Measurements from ENCODE around the gene OTOP2.

The OTOP2 gene

DNA sequence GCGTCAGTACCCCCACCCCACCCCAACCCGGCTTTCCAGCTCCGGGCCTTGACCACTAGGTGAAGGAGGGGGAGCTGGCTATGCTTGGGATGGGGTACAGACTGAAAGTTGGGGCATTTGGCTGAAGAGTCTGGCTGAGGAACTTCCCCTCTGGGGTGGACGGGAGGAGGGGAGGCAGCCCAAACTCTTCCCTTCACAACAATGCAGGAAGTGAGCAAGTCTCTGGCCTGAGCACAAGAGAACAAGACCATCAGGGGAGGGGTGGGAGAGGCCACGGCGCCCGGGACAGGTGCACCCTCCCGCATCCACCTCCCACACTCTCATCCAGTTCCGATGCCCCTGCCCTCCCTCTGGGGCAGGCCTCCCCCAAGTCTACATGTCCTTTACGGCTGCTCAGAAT lies 6.6 kb upstream of the OTOP2 start:
- no peak overlapping the region for H3K27ac Mint-ChIP-seq
- H3K4me1 Mint-ChIP-seq = peaks cover under 1% of the 10 kb centered on the region
- H3K36me3 Mint-ChIP-seq = no peaks in the 10 kb centered on the region
- no peak overlapping the region for H3K4me3 Mint-ChIP-seq
- H3K9me3 Mint-ChIP-seq = no peaks in the 10 kb centered on the region
- H3K27me3 Mint-ChIP-seq = peaks cover 5% of the 10 kb centered on the region

DNA sequence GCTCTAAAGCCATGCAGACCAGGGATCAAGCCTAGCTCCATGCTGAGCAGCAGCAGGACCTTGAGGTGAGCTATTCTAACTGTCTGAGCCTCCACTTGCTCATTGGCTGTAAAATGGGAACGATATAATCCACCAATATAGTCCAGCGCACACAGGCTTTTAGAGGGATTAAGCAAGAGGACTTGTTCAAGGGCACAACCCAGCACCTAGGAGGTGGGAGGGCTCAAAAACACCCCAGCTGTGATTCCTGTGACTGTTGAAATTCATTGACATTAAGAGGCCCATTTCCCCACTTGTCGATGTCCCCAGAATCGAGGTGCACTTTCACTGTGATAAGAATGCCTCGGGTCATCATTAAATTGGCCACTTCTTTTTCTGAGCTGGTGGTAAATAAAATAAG lies 5.2 kb upstream of the OTOP2 start:
- no peak overlapping the region for H3K27ac Mint-ChIP-seq

DNA sequence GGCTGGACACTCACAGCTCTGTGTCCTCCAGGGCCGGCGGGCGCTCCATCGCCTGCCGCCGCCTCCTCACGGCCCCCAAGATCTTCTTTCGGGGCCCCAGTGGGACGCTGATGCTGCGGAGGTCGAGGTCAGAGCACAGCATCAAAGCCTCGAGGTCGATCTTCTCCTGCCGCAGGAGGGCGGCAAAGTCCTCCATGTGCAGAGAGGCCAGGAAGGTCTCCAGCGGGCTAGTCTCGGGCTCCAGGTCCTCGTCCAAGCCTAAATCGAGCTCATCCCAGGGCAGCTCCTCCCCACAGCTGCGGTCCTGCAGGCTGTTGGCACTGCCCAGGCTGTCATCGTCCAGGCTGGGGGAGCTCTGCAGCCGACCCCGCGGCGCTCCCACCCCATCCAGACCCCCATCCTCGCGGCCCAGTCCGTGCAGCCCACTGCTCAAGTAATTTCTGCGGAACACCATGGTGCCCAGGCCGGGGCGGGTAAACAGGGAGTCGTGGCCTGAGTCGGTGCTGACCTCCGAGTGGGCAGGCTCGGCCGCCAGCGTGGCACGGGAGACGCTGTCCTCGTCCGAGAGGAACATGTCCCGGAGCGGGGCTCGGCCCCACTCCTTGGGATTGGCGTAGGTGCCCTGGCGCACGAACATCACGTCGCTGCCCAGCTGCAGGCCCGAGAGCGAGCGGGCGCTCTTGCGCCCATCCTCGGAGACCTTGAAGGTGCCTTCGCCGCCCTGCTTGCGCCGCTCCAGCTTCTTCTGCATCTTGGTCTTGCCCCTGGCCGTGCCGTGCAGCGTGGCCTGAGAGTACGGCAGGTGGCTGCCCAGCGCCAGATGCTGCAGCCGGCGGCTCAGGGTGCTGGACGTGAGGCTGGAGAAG lies 4.4 kb upstream of the OTOP2 start:
- Mint-ChIP-seq H3K4me1 (peaks cover 10% of the 10 kb centered on the region), H3K36me3 (no peaks in the 10 kb centered on the region), H3K4me3 (no peak overlapping the region), H3K27ac (no peak overlapping the region), H3K27me3 (peaks cover 15% of the 10 kb centered on the region), H3K9me3 (no peaks in the 10 kb centered on the region)

More for the DNA sequence above, 5.2 kb upstream of the OTOP2 start:
- Mint-ChIP-seq H3K36me3 (no peaks in the 10 kb centered on the region), H3K27me3 (peaks cover 10% of the 10 kb centered on the region), H3K9me3 (no peaks in the 10 kb centered on the region), H3K4me3 (no peak overlapping the region), H3K4me1 (peaks cover 5% of the 10 kb centered on the region)

DNA sequence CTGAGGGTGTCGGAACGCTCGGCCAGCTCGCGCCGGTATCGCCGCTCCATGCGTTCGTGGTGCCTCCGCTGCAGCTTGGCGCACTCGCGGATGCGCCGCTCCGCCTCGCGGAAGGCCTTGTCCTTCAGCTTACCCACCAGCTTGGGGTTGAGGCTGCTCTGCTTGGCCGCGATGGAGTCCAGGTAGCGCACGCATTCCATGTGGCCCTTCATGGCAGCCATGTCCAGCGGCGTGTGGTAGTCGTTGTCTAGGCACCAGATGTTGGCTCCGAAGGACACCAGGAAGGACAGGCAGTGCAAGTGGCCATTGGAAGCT lies 3.8 kb upstream of the OTOP2 start:
- H3K36me3 Mint-ChIP-seq = no peaks in the 10 kb centered on the region
- no peak overlapping the region for H3K27ac Mint-ChIP-seq
- H3K27me3 Mint-ChIP-seq = peaks cover 21% of the 10 kb centered on the region
- H3K4me1 Mint-ChIP-seq = peaks cover 11% of the 10 kb centered on the region
- H3K9me3 Mint-ChIP-seq = no peaks in the 10 kb centered on the region
- H3K4me3 Mint-ChIP-seq = no peak overlapping the region

DNA sequence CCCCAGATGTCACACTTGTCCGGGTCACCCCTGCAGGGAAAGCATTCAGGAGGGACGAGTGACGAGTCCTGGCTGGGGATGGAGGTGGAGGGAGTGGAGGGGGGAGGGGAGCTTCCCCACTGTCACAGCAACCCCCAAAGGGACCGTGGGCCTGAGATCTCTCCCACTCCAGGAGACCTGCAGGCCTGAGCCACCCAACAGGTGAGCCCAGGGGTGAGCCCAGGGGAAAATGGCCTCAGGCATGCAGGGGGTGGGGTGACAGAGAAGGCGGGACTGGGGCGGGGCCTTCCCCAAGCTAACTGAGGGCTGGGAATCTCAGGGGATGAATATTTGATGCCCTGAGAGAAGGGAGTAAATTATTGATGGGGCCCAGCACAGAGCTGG lies 3.4 kb upstream of the OTOP2 start:
- H3K27me3 Mint-ChIP-seq = peaks cover 24% of the 10 kb centered on the region
- no peak overlapping the region for H3K4me3 Mint-ChIP-seq
- no peaks in the 10 kb centered on the region for H3K36me3 Mint-ChIP-seq
- no peak overlapping the region for H3K27ac Mint-ChIP-seq
- peaks cover 11% of the 10 kb centered on the region for H3K4me1 Mint-ChIP-seq
- no peaks in the 10 kb centered on the region for H3K9me3 Mint-ChIP-seq

DNA sequence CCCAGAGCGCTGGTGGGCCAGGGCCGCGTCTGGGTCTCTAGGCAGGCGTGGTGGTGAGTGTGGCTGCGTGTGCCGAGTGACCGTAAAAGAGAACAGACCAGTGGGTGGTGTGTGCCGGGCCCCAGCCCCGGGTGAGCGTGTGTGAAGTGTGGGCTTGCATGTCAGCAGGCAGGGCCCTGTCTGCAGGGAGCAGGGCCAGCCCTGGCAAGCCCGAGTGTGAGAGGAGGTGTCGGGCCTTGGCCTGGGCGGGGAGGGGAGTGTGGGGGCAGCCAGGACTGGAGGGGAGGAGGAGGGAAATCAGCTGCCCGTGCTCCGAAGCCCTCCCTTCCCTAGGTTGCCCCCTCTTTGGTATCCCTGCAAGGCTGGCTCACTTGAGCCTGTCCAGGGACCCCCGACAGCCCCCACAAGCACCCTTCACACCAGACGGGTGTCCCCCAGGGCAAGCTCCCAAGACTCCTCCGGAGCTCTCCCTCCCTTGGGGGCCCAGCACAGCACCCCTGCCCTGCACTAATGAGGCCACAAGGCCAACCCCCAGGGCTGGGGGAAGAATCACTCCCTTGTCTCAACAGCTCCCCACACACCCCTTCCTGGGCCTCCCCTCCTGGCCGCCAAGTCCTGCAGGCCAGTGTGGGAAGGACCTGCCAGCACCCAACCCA lies 2.9 kb upstream of the OTOP2 start:
- Mint-ChIP-seq H3K36me3 (peaks cover under 1% of the 10 kb centered on the region), H3K27me3 (peaks cover 27% of the 10 kb centered on the region), H3K4me3 (no peak overlapping the region)

DNA sequence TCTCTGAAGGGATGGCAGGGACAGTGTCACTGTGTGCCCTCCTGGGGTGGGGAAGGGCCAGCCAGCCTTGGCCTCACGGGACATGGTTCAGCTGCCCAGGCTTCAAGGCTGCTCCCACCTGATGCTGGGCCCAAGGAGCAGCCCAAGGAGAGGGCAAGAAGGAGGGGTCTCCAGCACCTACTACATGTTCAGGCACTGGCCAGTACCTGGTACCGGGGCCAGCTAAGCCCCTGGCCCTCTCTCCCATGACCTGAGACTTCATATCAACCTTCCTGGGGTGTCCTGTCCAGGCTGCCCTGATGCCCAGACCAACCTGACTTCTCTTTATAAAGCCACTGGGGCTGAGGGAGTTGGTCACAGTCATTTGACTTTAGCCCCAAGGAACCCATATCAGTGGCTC lies 2.3 kb upstream of the OTOP2 start:
- peaks cover 11% of the 10 kb centered on the region for H3K4me1 Mint-ChIP-seq
- no peak overlapping the region for H3K4me3 Mint-ChIP-seq
- peaks cover 2% of the 10 kb centered on the region for H3K36me3 Mint-ChIP-seq
- H3K27me3 Mint-ChIP-seq = peaks cover 28% of the 10 kb centered on the region
- no peaks in the 10 kb centered on the region for H3K9me3 Mint-ChIP-seq
- H3K27ac Mint-ChIP-seq = no peak overlapping the region

More for the DNA sequence above, 2.9 kb upstream of the OTOP2 start:
- Mint-ChIP-seq H3K27ac (no peak overlapping the region), H3K4me1 (peaks cover 11% of the 10 kb centered on the region), H3K9me3 (no peaks in the 10 kb centered on the region)

DNA sequence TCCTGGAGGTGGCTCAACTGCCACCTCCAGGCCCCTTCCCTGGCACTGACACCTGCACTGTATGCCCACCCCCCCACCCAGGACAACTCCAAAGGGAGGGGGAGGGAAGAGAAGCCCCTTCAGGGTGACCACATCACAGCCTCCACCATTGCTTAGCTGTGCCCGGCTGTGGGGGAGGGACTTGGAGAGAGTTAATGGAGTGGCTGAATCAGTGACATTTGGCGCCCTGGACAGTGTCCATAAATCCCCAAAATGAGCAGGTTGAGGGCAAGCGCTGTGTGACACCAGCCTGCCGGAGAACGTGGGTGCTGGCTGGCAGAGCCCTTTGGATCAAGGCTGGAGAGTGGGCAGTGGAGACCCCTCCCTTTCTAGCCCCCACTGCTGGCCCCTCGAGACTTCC lies 1.9 kb upstream of the OTOP2 start:
- Mint-ChIP-seq H3K9me3 (no peaks in the 10 kb centered on the region), H3K27me3 (peaks cover 27% of the 10 kb centered on the region), H3K4me1 (peaks cover 11% of the 10 kb centered on the region), H3K36me3 (peaks cover 2% of the 10 kb centered on the region), H3K27ac (no peak overlapping the region), H3K4me3 (peak overlapping the region; percentile 51)

DNA sequence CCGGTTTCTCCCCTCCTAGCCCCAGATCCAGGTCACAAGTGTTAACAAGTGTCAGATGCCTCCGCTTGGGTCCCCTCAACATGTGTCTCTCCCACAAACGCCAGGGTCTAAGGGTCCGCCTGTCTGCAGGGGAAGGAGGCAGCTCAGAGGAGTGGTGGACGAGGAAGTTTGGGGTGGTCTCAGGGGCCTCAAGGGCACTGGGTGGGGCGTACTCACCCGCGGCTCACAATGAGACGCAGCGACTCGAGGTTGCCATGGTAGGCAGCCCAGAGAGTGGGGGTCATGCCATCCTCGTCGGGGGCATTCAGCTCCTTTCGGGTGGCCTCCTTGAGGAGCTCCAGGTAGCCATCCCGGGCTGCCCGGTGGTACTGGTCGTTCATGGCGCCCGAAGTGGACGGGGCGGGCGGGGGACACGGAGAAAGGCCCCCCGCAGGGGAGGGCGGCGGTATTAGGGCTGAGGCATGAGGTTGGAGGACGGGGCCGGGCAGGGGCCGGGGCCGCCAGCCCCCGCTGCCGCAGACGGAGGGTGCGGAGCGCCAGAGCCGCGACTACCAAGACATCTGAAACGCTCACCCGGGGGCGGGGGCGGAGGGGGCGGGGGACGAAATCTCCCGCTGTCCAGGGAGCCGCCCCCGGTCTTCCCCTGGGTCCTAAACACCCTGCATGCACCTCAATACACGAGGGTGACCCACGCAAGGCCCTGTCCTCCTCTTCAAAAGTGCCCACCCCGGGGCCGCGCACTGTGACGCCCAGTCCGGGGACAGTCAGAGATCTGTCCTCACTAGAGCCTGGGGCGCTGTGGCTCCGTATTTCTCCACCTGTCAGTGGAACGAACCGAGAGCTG lies 1.2 kb upstream of the OTOP2 start, which contains the start of gene USH1G:
USH1G (minus strand) TSS at position 562 of the 844 bp plus-strand sequence; CDS start at position 380, 182 bp downstream.
- H3K27ac Mint-ChIP-seq = no peak within 1 kb of the TSS
- H3K36me3 Mint-ChIP-seq = peaks cover 2% of the 10 kb centered on the region
- peak within 1 kb of the TSS; percentile 60 for H3K4me3 Mint-ChIP-seq

DNA sequence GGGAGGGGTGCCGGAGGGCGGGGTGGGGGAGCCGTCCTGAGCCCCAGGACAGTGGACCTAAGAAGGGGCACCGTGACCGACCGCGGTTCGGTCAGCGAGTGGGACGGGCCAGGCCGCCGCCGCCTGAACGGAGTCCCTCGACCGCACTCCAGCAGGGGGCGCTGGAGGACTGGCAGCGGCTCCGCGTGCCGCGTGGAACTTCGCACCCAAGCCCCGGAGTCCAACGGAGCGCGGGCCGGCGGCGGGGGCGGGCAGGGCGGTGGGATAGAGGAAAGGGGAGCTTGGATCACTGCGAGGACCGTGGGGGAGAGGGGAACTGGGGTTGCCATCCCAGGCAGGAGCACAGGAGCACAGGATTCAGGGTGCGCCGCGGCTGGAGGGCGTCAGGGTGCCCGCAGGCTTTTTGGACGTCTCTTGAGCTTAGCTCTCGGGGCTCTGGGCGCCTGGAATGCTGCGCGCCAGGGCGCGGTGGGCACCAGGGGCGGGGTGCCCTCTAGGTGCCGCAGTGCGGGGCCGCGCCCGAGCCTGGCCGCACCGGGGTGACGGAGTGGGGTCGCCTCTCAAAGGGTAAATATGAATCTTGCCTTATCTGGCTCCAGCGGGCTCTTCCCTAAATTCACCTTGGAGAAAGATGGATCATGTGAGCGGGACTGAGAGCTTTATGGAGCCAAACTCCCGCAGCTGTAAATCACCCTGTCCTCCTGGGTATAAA lies 379 bp upstream of the OTOP2 start:
- peaks cover 11% of the 10 kb centered on the region for H3K4me1 Mint-ChIP-seq
- H3K27ac Mint-ChIP-seq = no peak overlapping the region
- peak overlapping the region; percentile 60 for H3K4me3 Mint-ChIP-seq
- H3K9me3 Mint-ChIP-seq = no peaks in the 10 kb centered on the region
- peaks cover 37% of the 10 kb centered on the region for H3K27me3 Mint-ChIP-seq
- H3K36me3 Mint-ChIP-seq = peaks cover 2% of the 10 kb centered on the region

More for the DNA sequence above, 1.2 kb upstream of the OTOP2 start, which contains the start of gene USH1G:
- Mint-ChIP-seq H3K4me1 (peaks cover 11% of the 10 kb centered on the region), H3K9me3 (no peaks in the 10 kb centered on the region), H3K27me3 (peaks cover 32% of the 10 kb centered on the region)

DNA sequence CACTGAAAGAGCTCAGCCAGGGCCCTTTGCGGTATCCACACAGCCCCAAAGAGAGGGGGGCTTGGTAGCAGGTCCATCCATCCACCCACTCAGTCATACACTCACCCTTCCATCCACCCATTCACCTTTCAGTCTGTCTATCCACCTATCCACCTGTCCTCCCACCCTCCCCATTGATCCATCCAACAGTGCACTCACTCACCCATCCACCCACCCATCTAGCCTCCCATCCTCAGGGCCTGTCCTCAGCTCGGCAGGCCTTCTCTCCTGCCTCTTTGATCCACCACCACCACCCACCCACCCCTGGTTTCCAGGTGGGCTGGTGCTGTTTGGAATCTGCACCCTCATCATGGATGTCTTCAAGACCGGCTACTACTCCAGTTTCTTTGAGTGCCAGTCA lies 1.2 kb downstream of the OTOP2 start:
- no peak overlapping the region for H3K27ac Mint-ChIP-seq
- no peaks in the 10 kb centered on the region for H3K9me3 Mint-ChIP-seq
- peaks cover 11% of the 10 kb centered on the region for H3K4me1 Mint-ChIP-seq
- H3K27me3 Mint-ChIP-seq = peaks cover 44% of the 10 kb centered on the region
- H3K36me3 Mint-ChIP-seq = peaks cover 2% of the 10 kb centered on the region
- H3K4me3 Mint-ChIP-seq = no peak overlapping the region

DNA sequence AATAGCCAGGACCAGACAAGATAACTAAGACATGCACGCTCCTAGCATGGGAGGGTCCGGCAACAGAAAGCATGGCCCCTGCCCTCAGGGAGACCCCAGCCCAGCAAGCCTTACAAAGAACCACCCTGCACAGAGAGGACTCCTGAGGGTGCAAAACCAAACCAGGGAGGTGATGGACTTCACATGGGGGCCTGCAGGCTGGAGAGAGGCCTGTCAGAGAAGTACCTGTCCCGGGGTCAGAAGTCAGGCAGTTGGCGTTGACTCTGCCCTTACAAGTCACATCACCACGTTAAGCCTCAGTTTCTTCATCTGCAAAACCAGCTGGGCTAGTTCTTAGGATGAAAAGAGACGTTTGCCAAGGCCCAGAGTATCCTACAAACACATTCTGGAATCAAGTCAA lies 4.7 kb downstream of the OTOP2 start:
- Mint-ChIP-seq H3K27ac (no peak overlapping the region), H3K4me3 (no peak overlapping the region), H3K36me3 (peaks cover 2% of the 10 kb centered on the region), H3K27me3 (peaks cover 51% of the 10 kb centered on the region), H3K9me3 (no peaks in the 10 kb centered on the region), H3K4me1 (peaks cover 6% of the 10 kb centered on the region)

DNA sequence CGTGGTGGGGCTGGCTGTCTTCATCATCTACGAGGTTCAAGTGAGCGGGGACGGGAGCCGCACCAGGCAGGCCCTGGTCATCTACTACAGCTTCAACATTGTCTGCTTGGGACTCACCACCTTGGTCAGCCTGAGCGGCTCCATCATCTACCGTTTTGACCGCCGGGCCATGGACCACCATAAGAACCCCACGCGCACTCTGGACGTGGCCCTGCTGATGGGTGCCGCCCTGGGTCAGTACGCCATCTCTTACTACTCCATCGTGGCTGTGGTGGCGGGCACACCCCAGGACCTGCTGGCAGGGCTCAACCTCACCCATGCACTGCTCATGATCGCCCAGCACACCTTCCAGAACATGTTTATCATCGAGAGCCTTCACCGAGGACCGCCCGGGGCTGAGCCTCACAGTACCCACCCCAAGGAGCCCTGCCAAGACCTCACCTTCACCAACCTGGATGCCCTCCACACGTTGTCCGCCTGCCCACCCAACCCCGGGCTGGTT lies 6.5 kb downstream of the OTOP2 start:
- H3K9me3 Mint-ChIP-seq = no peaks in the 10 kb centered on the region
- H3K36me3 Mint-ChIP-seq = peaks cover 2% of the 10 kb centered on the region
- H3K4me1 Mint-ChIP-seq = no peaks in the 10 kb centered on the region
- H3K27ac Mint-ChIP-seq = no peak overlapping the region
- peaks cover 41% of the 10 kb centered on the region for H3K27me3 Mint-ChIP-seq
- no peak overlapping the region for H3K4me3 Mint-ChIP-seq

DNA sequence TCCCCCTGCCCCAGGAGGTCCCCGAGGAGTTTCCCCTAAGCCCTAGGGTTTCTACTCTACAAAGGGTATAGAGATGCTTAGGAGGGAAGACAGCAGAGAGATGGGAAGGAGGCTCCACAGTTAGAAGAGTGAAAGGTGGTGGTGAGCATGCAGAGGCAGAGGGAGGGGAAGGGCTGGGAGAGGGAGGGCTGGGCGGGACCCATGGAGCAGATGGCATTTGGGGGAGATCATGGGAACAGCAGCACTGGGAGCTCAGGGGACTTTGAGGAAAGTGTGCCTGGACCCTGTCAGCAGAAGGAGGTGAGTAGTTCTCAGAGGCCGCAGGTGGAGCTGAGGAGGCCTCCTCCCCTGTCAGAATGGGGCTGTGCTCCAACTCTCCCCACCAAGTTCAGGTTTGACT lies 11.0 kb downstream of the OTOP2 start:
- H3K4me3 Mint-ChIP-seq = no peak overlapping the region
- H3K4me1 Mint-ChIP-seq = no peaks in the 10 kb centered on the region
- H3K27me3 Mint-ChIP-seq = peaks cover 36% of the 10 kb centered on the region

More for the DNA sequence above, 11.0 kb downstream of the OTOP2 start:
- no peaks in the 10 kb centered on the region for H3K9me3 Mint-ChIP-seq
- H3K27ac Mint-ChIP-seq = no peak overlapping the region
- peaks cover 2% of the 10 kb centered on the region for H3K36me3 Mint-ChIP-seq
